Ovary (tissue), 3 donors: Measurements from ENCODE around the gene SPAG9.

Experiments used
- CTCF ChIP-seq, 3 donors: fragments of 450-650 bp in 2 of 3; fragments of 200-600 bp in 1 of 3; IDR thresholded peaks; one replicate each; pipeline versions ENCODE4 v1.5.1 to v1.8.0; 2016 to 2022; ENCODE audit warnings: antibody characterized with exemption in 3 of 3, mild to moderate bottlenecking in 1 of 3
- EP300 ChIP-seq: sonication (generic); formaldehyde crosslinking; IDR thresholded peaks from one replicate; pipeline ENCODE4 v1.6.1; 2017; ENCODE audit warnings: antibody characterized with exemption
- donor health status: DM: no; HTN: no; CAD: no.

- no peak for TF ChIP-seq CTCF (IDR thresholded peaks at IDR 0.05)
- no peak for TF ChIP-seq EP300
These were observed 23.8 kb upstream of the SPAG9 start for GRCh38 chr17:51144266-51145022.
